Uterus (tissue), 4 donors: ENCODE measurements around the gene PGK1. TPM values are rescaled to one million over a fixed set of nuclear protein-coding genes. Genes with fewer than 3 reads are reported as not detected.
A peak's percentile ranks its signal among the peaks of the same experiment; 100 is the strongest.

Experiments
- DNase-seq, 2 donors: peaks; one replicate each; pipeline ENCODE4 v3.0.0-alpha.2; 2019 to 2020
- H3K27ac ChIP-seq, 2 donors: fragments of 200-600 bp; sonication (generic); 1 replicate in 1 of 2; 2 replicates in 1 of 2; pipeline ENCODE4 v1.5.1; 2016 to 2018
- H3K27me3 ChIP-seq, 2 donors: fragments of 200-600 bp; sonication (generic); one replicate each; pipeline ENCODE4 v1.5.1; 2018 to 2019; ENCODE audit warnings: control low read depth in 1 of 2
- H3K36me3 ChIP-seq, 2 donors: fragments of 200-600 bp; sonication (generic); one replicate each; pipeline ENCODE4 v1.5.1; 2019; ENCODE audit warnings: control low read depth in 1 of 2
- H3K4me1 ChIP-seq, 2 donors: fragments of 200-600 bp; sonication (generic); one replicate each; pipeline ENCODE4 v1.5.1; 2018 to 2019; ENCODE audit warnings: control low read depth in 1 of 2
- H3K4me3 ChIP-seq, 2 donors: fragments of 200-600 bp; sonication (generic); 1 replicate in 1 of 2; 2 replicates in 1 of 2; pipeline ENCODE4 v1.5.1; 2018 to 2019; ENCODE audit warnings: mild to moderate bottlenecking in 1 of 2
- H3K9me3 ChIP-seq, 2 donors: fragments of 200-600 bp; sonication (generic); one replicate each; pipeline ENCODE4 v1.5.1; 2019; ENCODE audit warnings: control low read depth in 1 of 2
- CTCF ChIP-seq, 4 experiments: fragments of 200-600 bp in 2 of 4; fragments of 450-650 bp in 2 of 4; sonication (generic) in 2 of 4; IDR thresholded peaks; one replicate each; pipeline ENCODE4 v1.5.1; 2016 to 2019; ENCODE audit warnings: antibody characterized with exemption in 4 of 4, mild to moderate bottlenecking in 2 of 4, moderate library complexity in 1 of 4
- POLR2A ChIP-seq, 2 donors: fragments of 450-650 bp; IDR thresholded peaks; one replicate each; pipeline ENCODE4 v1.6.1; 2016; ENCODE audit warnings: antibody characterized with exemption in 2 of 2, mild to moderate bottlenecking in 1 of 2, moderate library complexity in 1 of 2
- intact Hi-C: fragments of 100-400 bp; cut with DNase I; formaldehyde crosslinking; loops from one replicate; pipeline ENCODE4 v1.15.1; 2023; ENCODE audit warnings: low total_unique reads
- total RNA-seq, 4 donors: library from RNA; depleted of rRNA in 3 of 4; stranded (reverse); fragments of >200 nt in 3 of 4; gene quantifications; one replicate each; pipeline versions ENCODE4 v1.1.0 to v1.2.4, GENCODE V29; 2014 to 2023
- donor health status: DM: yes; HTN: yes; CAD: no.

Gene PGK1
- total RNA-seq, 4 donors from 2014 or later = 84.5 to 151 (median 132) TPM

GRCh38 chrX:78098108-78098507, 5.9 kb upstream of the PGK1 start:
- Histone ChIP-seq H3K4me3 (no peak overlapping the region), H3K9me3 (no peaks in the 10 kb centered on the region), H3K27ac (no peak overlapping the region), H3K27me3 (no peaks in the 10 kb centered on the region), H3K4me1 (no peaks in the 10 kb centered on the region), H3K36me3 (no peaks in the 10 kb centered on the region)
- intact Hi-C loops = no loop called here
- TF ChIP-seq POLR2A (IDR thresholded peaks at IDR 0.05) (no peak), CTCF (IDR thresholded peaks at IDR 0.05) (no peak)
- no peak for DNase-seq

GRCh38 chrX:78102091-78102490, 2.0 kb upstream of the PGK1 start:
- TF ChIP-seq POLR2A (IDR thresholded peaks at IDR 0.05) (no peak), CTCF (IDR thresholded peaks at IDR 0.05) (no peak)
- no peak for DNase-seq
- Histone ChIP-seq H3K4me3 (no peak overlapping the region), H3K4me1 (peaks cover 0 to 9% of the 10 kb centered on the region in 2 donors), H3K9me3 (no peaks in the 10 kb centered on the region), H3K36me3 (no peaks in the 10 kb centered on the region), H3K27me3 (no peaks in the 10 kb centered on the region), H3K27ac (no peak overlapping the region)
- intact Hi-C loops = no loop called here

- intact Hi-C loops = no loop called here
- peaks cover 5 to 9% of the 10 kb centered on the region in 2 donors for H3K4me1 ChIP-seq
- no peaks in the 10 kb centered on the region for H3K27me3 ChIP-seq
- TF ChIP-seq POLR2A (IDR thresholded peaks at IDR 0.05) (no peak), CTCF (IDR thresholded peaks at IDR 0.05) (no peak)
- no peaks in the 10 kb centered on the region for H3K36me3 ChIP-seq
- no peaks in the 10 kb centered on the region for H3K9me3 ChIP-seq
- DNase-seq = peak in 1 of 2 donors; percentile 18
- peak overlapping the region; percentile 44 to 58 for H3K4me3 ChIP-seq
- peak overlapping the region; percentile 79 to 83 for H3K27ac ChIP-seq
These were observed 936 bp upstream of the PGK1 start for GRCh38 chrX:78103001-78103622.

- TF ChIP-seq CTCF (IDR thresholded peaks at IDR 0.05) (no peak), POLR2A (IDR thresholded peaks at IDR 0.05) (no peak)
- peak overlapping the region; percentile 81 to 83 for H3K27ac ChIP-seq
- H3K27me3 ChIP-seq = no peaks in the 10 kb centered on the region
- no peaks in the 10 kb centered on the region for H3K9me3 ChIP-seq
- H3K4me3 ChIP-seq = peak overlapping the region; percentile 58 to 70
- intact Hi-C loops = no loop called here
- H3K4me1 ChIP-seq = peaks cover 5 to 9% of the 10 kb centered on the region in 2 donors
- H3K36me3 ChIP-seq = no peaks in the 10 kb centered on the region
- DNase-seq = peak; percentile 27 to 28
These were observed 564 bp downstream of the PGK1 start for GRCh38 chrX:78104447-78105176.

GRCh38 chrX:78105944-78106650, 2.0 kb downstream of the PGK1 start:
- H3K4me3 ChIP-seq = peak overlapping the region; percentile 58 to 70
- intact Hi-C loops = no loop called here
- no peak overlapping the region for H3K27ac ChIP-seq

More at GRCh38 chrX:78105944-78106650, 2.0 kb downstream of the PGK1 start:
- Histone ChIP-seq H3K4me1 (peaks cover 5 to 9% of the 10 kb centered on the region in 2 donors), H3K36me3 (no peaks in the 10 kb centered on the region), H3K27me3 (no peaks in the 10 kb centered on the region), H3K9me3 (no peaks in the 10 kb centered on the region)
- DNase-seq = no peak
- TF ChIP-seq POLR2A (IDR thresholded peaks at IDR 0.05) (no peak), CTCF (IDR thresholded peaks at IDR 0.05) (no peak)
